SU-DHL-6 (cell line): Measurements from ENCODE around the gene SH3GL2.

ENCODE experiments used
- H2AFZ ChIP-seq: fragments of 200-600 bp; sonication (generic); 2 replicates; pipeline ENCODE4 v1.6.1; 2014; ENCODE audit warnings: low read depth, mild to moderate bottlenecking, moderate library complexity, mixed read lengths, antibody characterized with exemption, low read length; ENCODE audit not compliant: severe bottlenecking
- H3F3A ChIP-seq: fragments of 200-600 bp; shearing (Covaris generic); 2 replicates; pipeline ENCODE4 v1.6.0; 2016; ENCODE audit warnings: antibody characterized with exemption, mild to moderate bottlenecking; ENCODE audit not compliant: insufficient read depth
- H3K27ac ChIP-seq: fragments of 200-600 bp; sonication (generic); 2 replicates; pipeline ENCODE4 v1.5.1; 2016; ENCODE audit warnings: low read depth, mild to moderate bottlenecking, low read length, moderate library complexity, mixed read lengths
- H3K27me3 ChIP-seq: fragments of 200-600 bp; sonication (generic), shearing (Covaris generic); 2 replicates; pipeline ENCODE4 v1.6.0; 2014; ENCODE audit warnings: mild to moderate bottlenecking, low read length
- H3K36me3 ChIP-seq: fragments of 200-600 bp; sonication (generic); 2 replicates; pipeline ENCODE4 v1.6.1; 2014; ENCODE audit warnings: mild to moderate bottlenecking, low read length, mixed read lengths
- H3K4me2 ChIP-seq: fragments of 300-600, 200-600 bp; shearing (Covaris generic), sonication (generic); 2 replicates; pipeline ENCODE4 v1.6.0; 2014; ENCODE audit warnings: low read length, low read depth, mild to moderate bottlenecking; ENCODE audit not compliant: poor library complexity, severe bottlenecking
- H3K4me3 ChIP-seq: fragments of 200-600 bp; sonication (generic); 2 replicates; pipeline ENCODE4 v1.5.1; 2014; ENCODE audit warnings: antibody characterized with exemption, low read length, mild to moderate bottlenecking, mixed read lengths; ENCODE audit not compliant: insufficient read depth, poor library complexity, severe bottlenecking
- H3K79me2 ChIP-seq: fragments of 200-600 bp; sonication (generic); 2 replicates; pipeline ENCODE4 v1.6.1; 2014; ENCODE audit warnings: mild to moderate bottlenecking, low read length, moderate library complexity; ENCODE audit not compliant: insufficient read depth
- H3K9ac ChIP-seq: fragments of 200-600 bp; sonication (generic); 2 replicates; pipeline ENCODE4 v1.7.0; 2014; ENCODE audit warnings: mild to moderate bottlenecking, low read length
- H3K9me2 ChIP-seq: fragments of 200-600 bp; sonication (generic); replicated peaks from 2 replicates; pipeline ENCODE4 v1.6.1; 2014; ENCODE audit warnings: low read length; ENCODE audit not compliant: insufficient read depth
- H3K9me3 ChIP-seq: fragments of 200-600 bp; sonication (generic); 2 replicates; pipeline ENCODE4 v1.6.1; 2014; ENCODE audit warnings: low read length, mixed read lengths; ENCODE audit not compliant: insufficient read depth
- H4K20me1 ChIP-seq: fragments of 200-600 bp; sonication (generic); 2 replicates; pipeline ENCODE4 v1.6.1; 2014; ENCODE audit warnings: low read depth, mild to moderate bottlenecking, antibody characterized with exemption, low read length, moderate library complexity, mixed read lengths
- CTCF ChIP-seq: fragments of 200-600 bp; sonication (generic); IDR thresholded peaks from one replicate; pipeline ENCODE4 v1.5.1; 2017; ENCODE audit warnings: antibody characterized with exemption, mild to moderate bottlenecking, low read length, moderate library complexity; ENCODE audit not compliant: insufficient read depth, poor library complexity, severe bottlenecking
- EZH2phosphoT487 ChIP-seq: fragments of 200-600 bp; sonication (generic), shearing (Covaris generic); conservative IDR thresholded peaks from 2 replicates; pipeline ENCODE4 v1.6.1; 2018; ENCODE audit warnings: mild to moderate bottlenecking, antibody characterized with exemption, low read length, moderate library complexity, mixed read lengths

The SH3GL2 gene

GRCh38 chr9:17555362-17556054 lies 23.4 kb upstream of the SH3GL2 start:
- no peak overlapping the region for H2AFZ ChIP-seq
- no peaks in the 10 kb centered on the region for H4K20me1 ChIP-seq
- H3K27me3 ChIP-seq, result no peaks in the 10 kb centered on the region
- no peak overlapping the region for H3K27ac ChIP-seq
- no peak overlapping the region for H3K9ac ChIP-seq
- no peaks in the 10 kb centered on the region for H3F3A ChIP-seq
- H3K4me3 ChIP-seq, result no peak overlapping the region
- H3K9me3 ChIP-seq, result no peaks in the 10 kb centered on the region
- no peaks in the 10 kb centered on the region for H3K36me3 ChIP-seq
- no peak for TF ChIP-seq CTCF
- TF ChIP-seq EZH2phosphoT487, result no peak
- H3K4me2 ChIP-seq, result no peak overlapping the region
- H3K79me2 ChIP-seq, result no peaks in the 10 kb centered on the region
- no peaks in the 10 kb centered on the region for H3K9me2 ChIP-seq

- Histone ChIP-seq H3K4me2 (no peak overlapping the region), H3K27ac (no peak overlapping the region), H3K79me2 (no peaks in the 10 kb centered on the region), H3K9me3 (no peaks in the 10 kb centered on the region), H3K9ac (no peak overlapping the region), H3F3A (no peaks in the 10 kb centered on the region), H2AFZ (no peak overlapping the region), H3K27me3 (no peaks in the 10 kb centered on the region), H3K9me2 (no peaks in the 10 kb centered on the region), H3K36me3 (no peaks in the 10 kb centered on the region), H4K20me1 (no peaks in the 10 kb centered on the region), H3K4me3 (no peak overlapping the region)
- TF ChIP-seq CTCF (no peak), EZH2phosphoT487 (no peak)
Measured at GRCh38 chr9:17556255-17556654, 22.6 kb upstream of the SH3GL2 start.

GRCh38 chr9:17556935-17557334 lies 21.9 kb upstream of the SH3GL2 start:
- Histone ChIP-seq H3K9me2 (no peaks in the 10 kb centered on the region), H3K27ac (no peak overlapping the region), H3K4me2 (no peak overlapping the region), H4K20me1 (no peaks in the 10 kb centered on the region), H3K36me3 (no peaks in the 10 kb centered on the region), H3K9ac (no peak overlapping the region), H3K79me2 (no peaks in the 10 kb centered on the region), H3K27me3 (no peaks in the 10 kb centered on the region), H3F3A (no peaks in the 10 kb centered on the region), H3K4me3 (no peak overlapping the region), H2AFZ (no peak overlapping the region), H3K9me3 (no peaks in the 10 kb centered on the region)
- TF ChIP-seq CTCF, result no peak
